Ureter (tissue), 1 donor: ENCODE data around the gene SMARCD2. TPM values are rescaled to one million over a fixed set of nuclear protein-coding genes. Genes with fewer than 3 reads are reported as not detected.
"Not testable (repeated sequence)": the region's sequence is repeated elsewhere in the genome, so short reads cannot be mapped to it uniquely, and the experiment has no call there.

Experiments used
- DNase-seq: peaks from one replicate; pipeline ENCODE4 v3.0.0-alpha.2; 2020; ENCODE audit warnings: low spot score
- total RNA-seq: library from RNA; stranded (reverse); gene quantifications from one replicate; pipeline ENCODE4 v1.2.4, GENCODE V29; 2023
- donor health status: DM: yes; HTN: yes; CAD: no.

Gene SMARCD2
- total RNA-seq, 1 donor from 2014 or later = 90.6 TPM

GRCh38 chr17:63805591-63805990, 36.9 kb downstream of the SMARCD2 start:
- no peak for DNase-seq

DNA sequence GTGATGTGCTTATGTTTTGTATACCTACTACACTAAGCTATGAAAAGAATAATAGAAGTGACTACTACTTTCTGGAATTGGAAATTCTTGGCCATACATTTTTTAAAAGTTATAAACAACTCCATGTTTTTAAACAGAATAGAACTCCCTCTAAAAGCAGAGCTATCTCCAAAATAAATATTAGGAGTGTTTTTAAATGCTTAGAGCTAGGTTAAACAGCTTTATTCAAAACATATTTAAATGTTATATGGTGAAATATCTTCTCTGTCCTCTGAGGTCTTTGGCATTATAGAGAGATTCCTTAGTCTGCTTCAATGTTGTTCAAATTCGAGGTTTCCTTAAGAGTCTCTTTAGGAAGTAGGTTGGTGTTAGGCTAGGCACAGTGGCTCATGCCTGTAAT, 38.2 kb downstream of the SMARCD2 start:
- no peak for DNase-seq

- DNase-seq = no peak
Measured at GRCh38 chr17:63800783-63801182, 41.7 kb downstream of the SMARCD2 start.

- no peak for DNase-seq
Measured at GRCh38 chr17:63798572-63799106, 43.8 kb downstream of the SMARCD2 start.

DNA sequence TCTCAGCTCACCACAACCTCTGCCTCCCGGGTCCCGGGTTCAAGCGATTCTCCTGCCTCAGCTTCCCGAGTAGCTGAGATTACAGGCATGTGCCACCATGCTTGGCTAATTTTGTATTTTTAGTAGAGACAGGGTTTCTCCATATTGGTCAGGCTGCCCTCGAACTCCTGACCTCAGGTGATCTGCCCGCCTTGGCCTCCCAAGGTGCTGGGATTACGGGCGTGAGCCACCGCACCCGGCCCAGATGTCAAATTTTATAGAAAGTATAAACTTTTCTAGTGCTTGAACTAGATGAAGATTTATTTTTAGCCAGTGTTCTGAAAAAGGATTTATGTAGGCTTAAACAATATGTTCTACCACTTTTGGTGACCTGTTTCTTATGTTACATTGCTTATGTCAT, 46.1 kb downstream of the SMARCD2 start:
- not testable (repeated sequence) for DNase-seq

DNA sequence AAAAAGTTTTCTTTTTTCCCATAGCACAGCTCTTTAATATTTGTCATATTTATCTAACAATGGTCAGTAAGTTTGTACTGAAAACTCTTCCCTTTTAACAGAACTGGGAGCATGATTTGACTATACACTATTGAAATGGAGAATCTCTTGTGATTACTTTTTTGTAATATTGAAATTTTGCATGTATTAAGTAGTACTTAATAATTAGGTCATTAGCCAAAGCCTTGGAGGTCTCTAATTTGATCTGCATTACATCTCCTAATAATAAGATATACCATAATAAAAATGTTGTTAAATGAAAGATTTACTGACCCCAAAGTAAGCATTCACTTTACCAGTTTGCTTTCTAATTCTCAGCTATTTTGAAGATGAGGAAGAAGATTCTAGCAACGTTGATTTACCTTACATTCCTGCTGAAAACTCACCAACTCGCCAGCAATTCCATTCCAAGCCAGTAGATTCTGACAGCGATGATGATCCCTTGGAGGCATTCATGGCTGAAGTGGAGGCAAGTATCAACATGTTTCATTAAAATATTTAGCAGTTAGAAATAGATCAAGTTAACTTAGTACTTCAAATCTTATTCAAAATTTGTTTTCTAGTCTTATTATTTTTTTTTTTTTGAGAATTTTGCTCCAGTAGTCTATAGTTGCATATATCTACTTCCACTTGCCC, 50.3 kb downstream of the SMARCD2 start:
- no peak for DNase-seq

DNA sequence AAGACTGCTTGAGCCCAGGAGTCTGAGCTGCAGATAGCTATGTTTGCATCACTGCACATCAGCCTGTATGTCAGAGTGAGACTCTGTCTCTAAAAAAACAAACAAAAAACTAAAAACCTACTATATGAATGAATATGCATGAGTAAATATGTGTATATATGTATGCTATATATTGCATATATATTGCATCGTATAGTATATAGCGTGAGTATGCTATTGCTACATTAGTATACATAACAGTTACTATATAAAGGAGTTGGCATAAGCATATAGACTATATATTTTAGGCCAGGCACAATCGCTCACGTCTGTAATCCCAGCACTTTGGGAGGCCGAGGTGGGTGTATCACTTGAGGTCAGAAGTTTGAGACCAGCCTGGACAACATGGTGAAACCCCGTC, 52.4 kb downstream of the SMARCD2 start:
- DNase-seq = no peak

- no peak for DNase-seq
Measured at GRCh38 chr17:63786971-63787711, 55.3 kb downstream of the SMARCD2 start.

DNA sequence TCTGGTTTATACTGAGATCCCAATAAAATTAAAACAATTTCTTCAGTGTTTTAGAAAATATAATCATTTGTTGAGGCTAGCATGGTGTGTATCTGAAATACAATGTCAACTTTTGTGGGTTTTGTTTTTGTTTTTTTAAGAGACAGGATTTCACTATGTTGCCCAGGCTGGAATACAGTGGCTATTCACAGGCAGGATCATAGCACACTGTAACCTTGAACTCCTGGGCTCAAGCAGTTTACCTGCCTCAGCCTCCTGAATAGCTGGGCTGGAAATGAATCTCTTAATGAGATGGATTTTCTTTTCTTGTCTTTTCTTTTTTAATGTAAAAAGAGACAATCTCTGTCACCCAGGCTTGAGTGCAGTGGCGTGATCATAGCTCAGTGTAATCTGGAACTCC, 56.4 kb downstream of the SMARCD2 start:
- DNase-seq = no peak

- no peak for DNase-seq
Measured at GRCh38 chr17:63785556-63785955, 56.9 kb downstream of the SMARCD2 start.

DNA sequence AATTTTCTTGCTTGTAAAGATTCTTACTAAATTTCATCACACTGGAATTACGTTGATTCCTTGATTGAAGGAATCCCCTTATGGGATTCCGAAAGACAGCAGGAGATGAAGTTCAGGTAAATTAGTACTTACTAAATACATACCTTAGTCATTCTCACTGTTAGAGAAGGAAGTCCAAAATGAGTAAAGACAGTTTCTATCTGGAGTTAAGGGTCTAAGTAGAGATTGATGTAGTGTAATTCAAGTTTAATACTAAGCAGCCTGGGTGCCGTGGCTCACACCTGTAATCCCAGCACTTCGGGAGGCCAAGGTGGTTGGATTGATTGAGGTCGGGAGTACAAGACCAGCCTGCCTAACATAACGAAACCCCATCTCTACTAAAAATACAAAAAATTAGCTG, 59.0 kb downstream of the SMARCD2 start:
- DNase-seq = no peak

Other genes starting within 250 kb of the SMARCD2 start
- gene TACO1, start 241.8 kb downstream of the SMARCD2 start, total RNA-seq = 17.5 TPM
- 32.3 TPM for gene MAP3K3, start 220.3 kb downstream of the SMARCD2 start, total RNA-seq
- 13.8 TPM for gene LIMD2, start 142.6 kb downstream of the SMARCD2 start, total RNA-seq
- 58.6 TPM for gene STRADA, start 100.9 kb downstream of the SMARCD2 start, total RNA-seq
- gene CCDC47, start 69.1 kb downstream of the SMARCD2 start, total RNA-seq = 94.9 TPM
- gene DDX42, start 68.5 kb downstream of the SMARCD2 start, total RNA-seq = 185 TPM
- 121 TPM for gene PSMC5, start 15.3 kb downstream of the SMARCD2 start, total RNA-seq
- gene FTSJ3, start 15.0 kb downstream of the SMARCD2 start, total RNA-seq = 56.7 TPM
- not detected for gene CSH2, start 31.0 kb upstream of the SMARCD2 start, total RNA-seq
- not detected for gene GH2, start 39.3 kb upstream of the SMARCD2 start, total RNA-seq
- not detected for gene CSH1, start 53.9 kb upstream of the SMARCD2 start, total RNA-seq
- gene CSHL1, start 68.6 kb upstream of the SMARCD2 start, total RNA-seq = not detected
- gene GH1, start 76.2 kb upstream of the SMARCD2 start, total RNA-seq = not detected
- 12.5 TPM for gene CD79B, start 89.6 kb upstream of the SMARCD2 start, total RNA-seq
- 2.2 TPM for gene SCN4A, start 130.2 kb upstream of the SMARCD2 start, total RNA-seq
- 3.5 TPM for gene PRR29, start 155.7 kb upstream of the SMARCD2 start, total RNA-seq
- 39.0 TPM for gene ICAM2, start 177.9 kb upstream of the SMARCD2 start, total RNA-seq